GM23248 (cell line): ENCODE results near the gene CERS5. TPM values are rescaled to one million over a fixed set of nuclear protein-coding genes. Genes with fewer than 3 reads are reported as not detected.

Experiments
- DNase-seq: peaks from one replicate; pipeline ENCODE4 v3.0.0-alpha.2; 2015
- H2AFZ ChIP-seq: fragments of 200-600 bp; sonication (generic); 2 replicates; pipeline ENCODE4 v1.6.1; 2016; ENCODE audit warnings: antibody characterized with exemption
- H3F3A ChIP-seq: fragments of 200-600 bp; sonication (generic); 2 replicates; pipeline ENCODE4 v1.6.1; 2016; ENCODE audit warnings: mild to moderate bottlenecking, antibody characterized with exemption, mixed run types; ENCODE audit not compliant: insufficient read depth
- H3K27ac ChIP-seq: fragments of 200-600 bp; sonication (generic); 2 replicates; pipeline ENCODE4 v1.5.1; 2016; ENCODE audit warnings: mild to moderate bottlenecking
- H3K27me3 ChIP-seq: fragments of 200-600 bp; sonication (generic); replicated peaks from 2 replicates; pipeline ENCODE4 v1.6.1; 2016; ENCODE audit warnings: mild to moderate bottlenecking; ENCODE audit not compliant: insufficient read depth
- H3K36me3 ChIP-seq: fragments of 200-600 bp; sonication (generic); 2 replicates; pipeline ENCODE4 v1.6.1; 2016; ENCODE audit warnings: low read depth, mild to moderate bottlenecking
- H3K4me1 ChIP-seq: fragments of 200-600 bp; sonication (generic); 2 replicates; pipeline ENCODE4 v1.6.1; 2016; ENCODE audit warnings: mild to moderate bottlenecking; ENCODE audit not compliant: insufficient read depth
- H3K4me2 ChIP-seq: fragments of 200-600 bp; sonication (generic); one replicate; pipeline ENCODE4 v1.6.1; 2016; ENCODE audit warnings: mild to moderate bottlenecking; ENCODE audit not compliant: unreplicated experiment
- H3K4me3 ChIP-seq: fragments of 200-600 bp; sonication (generic); 2 replicates; pipeline ENCODE4 v1.5.1; 2016; ENCODE audit warnings: mild to moderate bottlenecking
- H3K79me2 ChIP-seq: fragments of 200-600 bp; sonication (generic); 2 replicates; pipeline ENCODE4 v1.6.1; 2016; ENCODE audit warnings: mild to moderate bottlenecking; ENCODE audit not compliant: insufficient read depth
- H3K9ac ChIP-seq: fragments of 200-600 bp; sonication (generic); 2 replicates; pipeline ENCODE4 v1.6.1; 2016; ENCODE audit warnings: mild to moderate bottlenecking
- H3K9me2 ChIP-seq: fragments of 200-600 bp; sonication (generic); 2 replicates; pipeline ENCODE4 v1.6.1; 2016; ENCODE audit warnings: mixed run types, mild to moderate bottlenecking, moderate library complexity; ENCODE audit not compliant: insufficient read depth
- H3K9me3 ChIP-seq: fragments of 200-600 bp; sonication (generic); one replicate; pipeline ENCODE4 v1.6.1; 2017; ENCODE audit warnings: low read depth
- H4K20me1 ChIP-seq: fragments of 200-600 bp; sonication (generic); 2 replicates; pipeline ENCODE4 v1.6.0; 2016; ENCODE audit not compliant: insufficient read depth
- EZH2 ChIP-seq: fragments of 200-600 bp; sonication (generic); IDR thresholded peaks from 2 replicates; pipeline ENCODE4 v1.6.1; 2018; ENCODE audit warnings: antibody characterized with exemption, mild to moderate bottlenecking; ENCODE audit not compliant: insufficient read depth, poor library complexity, severe bottlenecking
- EZH2phosphoT487 ChIP-seq: fragments of 200-600 bp; sonication (generic); IDR thresholded peaks from 2 replicates; pipeline ENCODE4 v1.6.1; 2018; ENCODE audit warnings: antibody characterized with exemption, moderate library complexity, mild to moderate bottlenecking, low read depth; ENCODE audit not compliant: insufficient read depth
- WGBS, 2 experiments: methylation state at CpG; one replicate each; pipeline ENCODE4 v1.1.6; 2015 to 2017; ENCODE audit warnings: low lambda C conversion rate in 2 of 2, low coverage in 1 of 2; ENCODE audit errors: missing lambda C conversion rate in 2 of 2; 5-methylcytosine and 5-hydroxymethylcytosine counted together
- in situ Hi-C: fragments of 300-500 bp; cut with MboI; formaldehyde crosslinking; loops from 2 replicates; pipeline ENCODE4 v1.15.0; 2020
- polyA plus RNA-seq: library from polyadenylated mRNA; unstranded; fragments of >200 nt; fragmentation: Nextera tagmentation; extraction: Ambion mirVana; gene quantifications from 2 replicates; pipeline ENCODE4 v1.2.1, GENCODE V29; 2016
- total RNA-seq: library from RNA; depleted of rRNA; stranded (reverse); fragments of >200 nt; shearing (Covaris generic); gene quantifications from 2 replicates; pipeline ENCODE4 v1.2.3, GENCODE V29; 2014

Gene CERS5
- total and polyA plus RNA-seq, 2 experiments from 2014 or later: 60.7 to 99.2 TPM

- no peak overlapping the region for H3K4me2 ChIP-seq
- H3K9me3 ChIP-seq: no peaks in the 10 kb centered on the region
- no peaks in the 10 kb centered on the region for H4K20me1 ChIP-seq
- no peak overlapping the region for H2AFZ ChIP-seq
- H3K79me2 ChIP-seq: peaks cover 71% of the 10 kb centered on the region
- peaks cover 75% of the 10 kb centered on the region for H3F3A ChIP-seq
- no peak for TF ChIP-seq EZH2
- no peak for TF ChIP-seq EZH2phosphoT487
- peaks cover 75% of the 10 kb centered on the region for H3K36me3 ChIP-seq
- no peak overlapping the region for H3K9ac ChIP-seq
- DNase-seq: no peak
- H3K27ac ChIP-seq: peak overlapping the region; percentile 47
- no peaks in the 10 kb centered on the region for H3K9me2 ChIP-seq
- WGBS, 2 experiments: 95 to 99% methylated on average over 4 of the region's 4 CpGs
- in situ Hi-C loops: no loop called here
- H3K27me3 ChIP-seq: no peaks in the 10 kb centered on the region
- no peak overlapping the region for H3K4me3 ChIP-seq
- H3K4me1 ChIP-seq: peaks cover 61% of the 10 kb centered on the region
Observed at GRCh38 chr12:50192236-50192635, 25.1 kb upstream of the CERS5 start.

DNA sequence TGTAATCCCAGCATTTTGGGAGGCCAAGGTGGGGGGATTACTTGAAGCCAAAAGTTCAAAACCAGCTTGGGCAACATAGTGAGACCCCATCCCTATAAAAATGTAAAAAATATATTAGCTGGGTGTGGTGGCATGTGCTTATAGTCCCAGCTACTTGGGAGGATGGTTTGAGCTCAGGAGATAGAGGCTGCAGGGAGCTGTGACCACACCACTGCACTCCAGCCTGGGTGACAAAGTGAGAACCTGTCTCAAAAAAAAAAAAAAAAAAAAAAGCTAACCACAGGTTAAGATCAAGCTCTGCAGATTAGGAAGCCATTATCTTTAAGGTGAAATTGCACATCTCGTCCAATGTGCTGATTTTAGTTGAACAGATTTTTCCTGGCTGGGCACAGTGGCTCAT lies 23.7 kb upstream of the CERS5 start:
- peaks cover 74% of the 10 kb centered on the region for H3F3A ChIP-seq
- H3K9me2 ChIP-seq: no peaks in the 10 kb centered on the region
- H2AFZ ChIP-seq: no peak overlapping the region
- 94 to 95% methylated on average over 1 of the region's 1 CpG for WGBS, 2 experiments
- in situ Hi-C loops: no loop called here
- no peaks in the 10 kb centered on the region for H3K27me3 ChIP-seq
- TF ChIP-seq EZH2phosphoT487 (no peak), EZH2 (no peak)
- H3K4me1 ChIP-seq: peaks cover 60% of the 10 kb centered on the region
- H4K20me1 ChIP-seq: no peaks in the 10 kb centered on the region
- H3K9me3 ChIP-seq: no peaks in the 10 kb centered on the region
- H3K79me2 ChIP-seq: peaks cover 57% of the 10 kb centered on the region
- no peak for DNase-seq
- no peak overlapping the region for H3K9ac ChIP-seq
- H3K27ac ChIP-seq: peak overlapping the region; percentile 94; the same call in 1 of the 2 replicates
- H3K36me3 ChIP-seq: peaks cover 61% of the 10 kb centered on the region
- H3K4me3 ChIP-seq: no peak overlapping the region
- H3K4me2 ChIP-seq: no peak overlapping the region

DNA sequence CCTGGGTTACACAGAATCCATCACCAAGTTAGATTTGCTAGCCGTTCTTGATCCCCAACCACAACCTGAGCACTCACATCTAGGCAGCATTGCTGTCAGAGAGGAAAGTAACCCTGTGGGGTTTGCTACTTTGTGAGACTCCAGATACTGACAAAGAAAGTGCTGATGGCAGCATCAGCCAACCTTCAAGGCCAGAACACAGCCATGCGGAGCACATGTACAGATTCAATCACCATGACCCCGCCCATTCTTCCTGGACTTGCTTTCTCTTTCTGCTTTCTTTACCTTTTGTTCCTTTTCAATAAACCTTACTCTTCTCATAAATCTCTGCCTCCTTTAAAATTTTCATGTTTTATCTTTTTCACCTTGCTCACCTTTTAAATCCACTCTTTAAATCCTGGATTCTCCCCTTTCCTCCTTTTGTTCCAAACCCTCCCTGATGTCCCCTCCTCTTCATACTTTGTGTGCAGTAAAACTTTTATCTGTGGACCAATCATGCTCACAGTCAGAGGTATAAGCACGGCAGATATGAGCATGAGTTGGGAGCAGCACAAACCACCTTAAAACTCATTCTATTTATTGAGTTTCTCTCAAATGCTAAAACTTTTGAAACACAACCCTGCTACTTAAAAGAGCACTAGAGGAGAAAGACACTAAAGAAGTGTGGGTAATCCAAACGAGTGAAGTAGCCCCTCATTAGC lies 21.9 kb upstream of the CERS5 start:
- H3K27ac ChIP-seq: peak overlapping the region; percentile 94
- H3K9ac ChIP-seq: peak overlapping the region; percentile 73
- peaks cover 57% of the 10 kb centered on the region for H3K79me2 ChIP-seq
- H3K9me2 ChIP-seq: no peaks in the 10 kb centered on the region
- no peaks in the 10 kb centered on the region for H4K20me1 ChIP-seq
- in situ Hi-C loops: no loop called here
- TF ChIP-seq EZH2phosphoT487: no peak
- peaks cover 74% of the 10 kb centered on the region for H3F3A ChIP-seq
- no peaks in the 10 kb centered on the region for H3K27me3 ChIP-seq
- 77 to 80% methylated on average over 5 of the region's 5 CpGs for WGBS, 2 experiments
- no peaks in the 10 kb centered on the region for H3K9me3 ChIP-seq
- DNase-seq: no peak
- peaks cover 69% of the 10 kb centered on the region for H3K4me1 ChIP-seq
- no peak overlapping the region for H3K4me3 ChIP-seq
- peaks cover 50% of the 10 kb centered on the region for H3K36me3 ChIP-seq
- no peak overlapping the region for H3K4me2 ChIP-seq
- no peak overlapping the region for H2AFZ ChIP-seq

DNA sequence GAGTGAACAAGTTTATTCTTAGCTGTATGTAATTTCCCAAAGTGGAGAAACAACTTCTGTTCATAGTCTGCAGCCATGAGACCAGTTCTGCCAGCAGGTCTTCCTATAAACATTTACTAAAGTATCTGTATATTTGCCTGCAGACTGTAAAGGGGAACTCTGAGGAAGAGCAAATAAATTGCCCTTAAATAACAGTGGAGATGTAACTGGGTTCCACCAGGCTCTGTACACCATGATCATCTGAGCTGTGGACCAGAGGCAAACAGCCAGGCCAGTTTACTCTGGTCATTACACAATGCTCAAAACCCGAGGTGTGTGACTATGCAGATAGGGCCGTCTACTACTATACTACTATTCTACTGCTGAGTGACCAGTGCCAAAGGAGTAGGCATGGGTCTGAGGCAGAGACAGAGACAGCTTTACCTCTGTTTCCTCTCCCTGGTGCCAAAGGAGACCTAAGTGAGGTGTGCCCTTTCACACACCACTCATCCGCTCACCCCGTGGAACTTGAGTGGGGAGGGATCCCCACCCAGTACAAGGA lies 21.1 kb upstream of the CERS5 start:
- Histone ChIP-seq H4K20me1 (no peaks in the 10 kb centered on the region), H3K9me2 (no peaks in the 10 kb centered on the region), H3K9ac (peak overlapping the region; percentile 73), H3K27ac (peak overlapping the region; percentile 94), H3K4me1 (peaks cover 71% of the 10 kb centered on the region), H3K4me3 (peak overlapping the region; percentile 20; the same call in 1 of the 2 replicates), H3K79me2 (peaks cover 63% of the 10 kb centered on the region), H3K27me3 (no peaks in the 10 kb centered on the region), H2AFZ (no peak overlapping the region), H3K9me3 (no peaks in the 10 kb centered on the region), H3K4me2 (peak overlapping the region; percentile 52), H3K36me3 (peaks cover 54% of the 10 kb centered on the region), H3F3A (peaks cover 80% of the 10 kb centered on the region)
- peak; percentile 91 for DNase-seq
- TF ChIP-seq EZH2phosphoT487 (no peak), EZH2 (no peak)
- WGBS, 2 experiments: 38 to 40% methylated on average over 4 of the region's 4 CpGs
- in situ Hi-C loops: no loop called here
